A673 (cell line): Measurements from ENCODE around the gene AP2A1. TPM values are rescaled to one million over a fixed set of nuclear protein-coding genes. Genes with fewer than 3 reads are reported as not detected.

ENCODE experiments used
- BruUV-seq: library from RNA; stranded (reverse); fragments of 400-500 nt; replicated peaks from 2 replicates; lab custom pipeline; 2021; lab: Mats Ljungman, UMichigan
- CTCF ChIA-PET: fragments of 300-600 bp; sonication (Branson Sonifier 250); formaldehyde crosslinking; loops from one replicate; lab custom pipeline; 2022; ENCODE audit warnings: antibody characterized with exemption; lab: Charles Lee
- POLR2A ChIA-PET: fragments of 300-600 bp; sonication (Branson Sonifier 250); formaldehyde crosslinking; loops from one replicate; lab custom pipeline; 2022; ENCODE audit warnings: antibody characterized with exemption; ENCODE audit not compliant: low non-redundant PET; lab: Charles Lee
- DNase-seq: peaks from one replicate; pipeline ENCODE4 v3.0.0-alpha.2; 2015; ENCODE audit warnings: low spot score
- H3K27ac ChIP-seq: fragments of 200-600 bp; sonication (generic); 2 replicates; pipeline ENCODE4 v1.5.1; 2016; ENCODE audit warnings: mixed run types, low read depth, mild to moderate bottlenecking, mixed read lengths, antibody characterized with exemption, low read length; ENCODE audit not compliant: poor library complexity, severe bottlenecking
- H3K27me3 ChIP-seq: fragments of 200-600 bp; sonication (generic); replicated peaks from 2 replicates; pipeline ENCODE4 v1.6.1; 2017; ENCODE audit warnings: mixed run types, low read depth, mild to moderate bottlenecking, mixed read lengths, antibody characterized with exemption, low read length; ENCODE audit not compliant: insufficient read depth, poor library complexity
- H3K36me3 ChIP-seq: fragments of 200-600 bp; sonication (generic); 2 replicates; pipeline ENCODE4 v1.6.1; 2016; ENCODE audit warnings: mixed run types, mild to moderate bottlenecking, mixed read lengths, antibody characterized with exemption, low read length; ENCODE audit not compliant: insufficient read depth, poor library complexity, severe bottlenecking
- H3K4me1 ChIP-seq: fragments of 200-600 bp; sonication (generic); 2 replicates; pipeline ENCODE4 v1.6.1; 2017; ENCODE audit warnings: mixed run types, mild to moderate bottlenecking, mixed read lengths, antibody characterized with exemption, low read length; ENCODE audit not compliant: insufficient read depth, poor library complexity, severe bottlenecking
- H3K4me3 ChIP-seq: fragments of 200-600 bp; sonication (generic); 2 replicates; pipeline ENCODE4 v1.5.1; 2016; ENCODE audit warnings: low read depth, mixed run types, mild to moderate bottlenecking, mixed read lengths, low read length; ENCODE audit not compliant: poor library complexity, severe bottlenecking
- H3K9me3 ChIP-seq: fragments of 200-600 bp; sonication (generic); 2 replicates; pipeline ENCODE4 v1.6.1; 2016; ENCODE audit warnings: mixed run types, low read depth, mild to moderate bottlenecking, mixed read lengths, antibody characterized with exemption, low read length; ENCODE audit not compliant: poor library complexity, severe bottlenecking
- CTCF ChIP-seq: fragments of 300-800, 200-600 bp; sonication (generic); conservative IDR thresholded peaks from 2 replicates; pipeline ENCODE4 v1.5.1; 2017; ENCODE audit warnings: low read depth, mild to moderate bottlenecking, antibody characterized with exemption, low read length, moderate library complexity, mixed read lengths
- EZH2 ChIP-seq: fragments of 200-600 bp; sonication (generic); IDR thresholded peaks from 2 replicates; pipeline ENCODE4 v1.6.1; 2017; ENCODE audit warnings: borderline replicate concordance, low read depth, mild to moderate bottlenecking, mixed read lengths, antibody characterized with exemption, low read length; ENCODE audit not compliant: poor library complexity, severe bottlenecking
- intact Hi-C: fragments of 100-400 bp; cut with micrococcal nuclease; formaldehyde crosslinking; loops from one replicate; pipeline ENCODE4 v1.10.0; 2022; ENCODE audit not compliant: unreplicated experiment
- total RNA-seq: library from RNA; stranded (reverse); gene quantifications from 2 replicates; pipeline ENCODE4 v1.2.3, GENCODE V29; 2021

Gene AP2A1
- total RNA-seq, 1 experiment from 2014 or later: 80.1 TPM

- Histone ChIP-seq H3K27ac (no peak overlapping the region), H3K36me3 (no peaks in the 10 kb centered on the region), H3K4me3 (no peak overlapping the region), H3K9me3 (no peaks in the 10 kb centered on the region), H3K27me3 (no peaks in the 10 kb centered on the region), H3K4me1 (no peaks in the 10 kb centered on the region)
- intact Hi-C loops: no loop called here
- DNase-seq: no peak
- no TSS peak for BruUV-seq
- TF ChIP-seq CTCF: no peak
- no peak for TF ChIP-seq EZH2
- ChIA-PET POLR2A (no interaction called here), CTCF (no interaction called here)
Measured at GRCh38 chr19:49727217-49728030, 39.4 kb upstream of the AP2A1 start.

GRCh38 chr19:49730166-49730565, 36.6 kb upstream of the AP2A1 start:
- H3K27ac ChIP-seq: no peak overlapping the region
- BruUV-seq: no TSS peak
- H3K4me3 ChIP-seq: no peak overlapping the region
- POLR2A ChIA-PET: interaction anchor here (0.6 kb wide), 1 partner anchor 21 kb away, joined by 18 read pairs; no protein-coding TSS in a partner anchor
- H3K36me3 ChIP-seq: no peaks in the 10 kb centered on the region
- intact Hi-C loops: no loop called here
- H3K4me1 ChIP-seq: no peaks in the 10 kb centered on the region
- no peak for TF ChIP-seq CTCF
- TF ChIP-seq EZH2: no peak
- H3K9me3 ChIP-seq: no peaks in the 10 kb centered on the region
- no peak for DNase-seq
- no peaks in the 10 kb centered on the region for H3K27me3 ChIP-seq
- CTCF ChIA-PET: no interaction called here

- H3K9me3 ChIP-seq: no peaks in the 10 kb centered on the region
- no peaks in the 10 kb centered on the region for H3K27me3 ChIP-seq
- ChIA-PET CTCF (no interaction called here), POLR2A (no interaction called here)
- TF ChIP-seq EZH2 (no peak), CTCF (no peak)
- intact Hi-C loops: no loop called here
- no peak overlapping the region for H3K4me3 ChIP-seq
- H3K36me3 ChIP-seq: no peaks in the 10 kb centered on the region
- no TSS peak for BruUV-seq
- no peak overlapping the region for H3K27ac ChIP-seq
- no peak for DNase-seq
- no peaks in the 10 kb centered on the region for H3K4me1 ChIP-seq
Measured at GRCh38 chr19:49738268-49738667, 28.5 kb upstream of the AP2A1 start.
